GM18519 (cell line): ENCODE results near the gene MAN2A1.

Experiments
- ATAC-seq: cut with Tn5 transposase; IDR thresholded peaks from one replicate; pipeline ENCODE4 v1.9.1; 2021; ENCODE audit warnings: mild to moderate bottlenecking, moderate library complexity; ENCODE audit not compliant: unreplicated experiment, low FRiP score

Gene MAN2A1

DNA sequence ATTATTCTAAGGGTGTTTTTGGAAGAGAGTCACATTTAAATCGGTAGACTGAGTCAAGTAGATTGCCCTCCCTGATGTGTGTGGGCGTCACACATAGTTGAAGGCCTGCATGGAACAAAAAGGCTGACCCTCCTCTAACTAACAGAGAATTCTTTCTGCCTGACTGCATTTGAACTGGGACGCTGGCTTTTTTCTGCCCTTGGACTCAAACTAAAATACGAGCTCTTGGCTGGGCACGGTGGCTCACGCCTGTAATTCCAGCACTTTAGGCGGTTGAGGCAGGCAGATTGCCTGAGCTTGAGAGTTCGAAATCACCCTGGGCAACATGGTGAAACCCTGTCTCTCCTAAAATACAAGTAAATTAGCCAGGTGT, 209.4 kb downstream of the MAN2A1 start:
- no peak for ATAC-seq

DNA sequence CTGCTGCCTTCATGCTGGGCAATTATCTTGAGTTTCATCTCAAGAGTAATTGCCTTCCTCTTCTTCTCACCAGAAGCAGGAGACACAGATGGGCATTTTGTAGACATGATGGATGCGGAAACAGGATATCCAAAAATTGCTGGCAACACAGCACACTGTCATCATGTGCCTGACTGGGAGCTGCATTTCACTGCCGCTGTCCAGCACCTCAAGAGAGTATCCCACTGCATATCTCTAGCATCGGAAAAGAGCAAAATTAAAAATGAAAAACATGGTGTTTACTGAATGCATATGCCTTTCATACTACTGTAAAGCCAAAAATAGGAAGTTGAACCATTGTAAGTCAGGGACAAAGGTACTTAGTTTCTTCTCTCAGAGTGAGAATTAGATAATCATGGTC, 210.7 kb downstream of the MAN2A1 start:
- ATAC-seq = no peak

DNA sequence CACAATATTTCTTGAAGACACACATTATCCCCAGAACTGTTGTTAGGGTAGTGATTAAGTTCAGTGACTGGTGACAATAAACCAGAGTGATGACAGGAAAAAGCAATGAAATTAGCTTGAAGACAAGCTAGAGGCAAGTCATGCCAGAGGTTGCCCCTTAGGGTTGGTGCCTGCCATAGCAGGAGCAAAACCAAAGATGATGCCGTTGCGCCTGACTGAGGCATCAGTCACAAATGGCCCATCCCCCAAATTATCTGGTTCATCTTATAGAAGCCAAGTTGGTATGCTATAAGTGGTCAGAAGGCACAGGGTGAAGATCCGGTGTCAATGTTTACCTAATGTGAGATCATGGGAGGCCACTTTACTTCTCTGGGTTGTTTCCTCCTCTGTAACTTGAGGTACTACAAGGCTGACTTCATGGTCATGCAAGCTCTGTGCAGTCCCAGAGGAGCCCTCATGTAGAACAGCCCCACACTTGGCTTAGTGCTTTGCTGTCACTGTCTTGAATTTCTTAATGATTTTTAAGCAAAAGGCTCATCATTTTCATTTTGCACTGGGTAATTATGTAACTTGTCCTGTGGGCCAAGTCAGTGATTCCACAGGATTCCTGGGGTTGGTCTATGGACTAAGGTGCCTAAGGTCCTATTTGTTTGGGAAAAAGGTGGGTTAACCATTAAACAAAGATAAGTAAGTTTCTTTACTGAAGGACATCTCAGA, 211.3 kb downstream of the MAN2A1 start:
- ATAC-seq = no peak

DNA sequence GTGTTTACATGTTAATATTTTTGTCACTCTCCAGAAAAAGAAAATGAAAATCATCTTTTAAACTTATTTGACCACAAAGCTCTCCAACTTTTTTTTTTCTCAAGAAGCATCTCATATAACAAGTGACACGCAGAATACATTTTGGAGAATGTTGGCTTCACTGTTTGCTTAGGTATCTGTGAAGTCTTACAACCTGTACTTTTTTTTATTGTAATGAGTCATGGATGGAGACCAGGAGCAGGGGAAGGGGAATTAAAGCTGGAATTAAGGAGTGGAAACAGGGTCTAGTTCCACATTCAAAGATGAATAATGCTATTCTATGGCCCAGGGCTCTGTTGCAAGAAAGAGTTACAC, 211.9 kb downstream of the MAN2A1 start:
- no peak for ATAC-seq

DNA sequence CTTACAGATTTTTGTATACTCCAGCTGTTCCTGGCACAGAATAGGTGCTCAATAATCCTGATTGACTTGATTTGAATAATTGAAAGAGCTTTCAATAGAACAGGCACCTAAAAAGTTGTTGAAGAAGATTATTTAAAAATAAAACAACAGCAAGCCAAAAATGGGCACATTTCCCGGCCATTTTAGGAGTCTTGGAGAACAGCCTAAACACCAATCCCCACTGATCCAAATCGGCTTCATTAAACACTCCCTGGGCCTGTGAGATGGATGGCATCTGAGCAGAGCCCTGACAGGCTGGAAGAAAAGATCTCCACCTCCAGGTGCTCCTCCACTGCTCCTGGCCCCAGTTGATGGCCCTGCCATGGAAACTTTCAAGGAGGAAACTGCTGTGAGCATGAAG, 213.3 kb downstream of the MAN2A1 start:
- no peak for ATAC-seq

DNA sequence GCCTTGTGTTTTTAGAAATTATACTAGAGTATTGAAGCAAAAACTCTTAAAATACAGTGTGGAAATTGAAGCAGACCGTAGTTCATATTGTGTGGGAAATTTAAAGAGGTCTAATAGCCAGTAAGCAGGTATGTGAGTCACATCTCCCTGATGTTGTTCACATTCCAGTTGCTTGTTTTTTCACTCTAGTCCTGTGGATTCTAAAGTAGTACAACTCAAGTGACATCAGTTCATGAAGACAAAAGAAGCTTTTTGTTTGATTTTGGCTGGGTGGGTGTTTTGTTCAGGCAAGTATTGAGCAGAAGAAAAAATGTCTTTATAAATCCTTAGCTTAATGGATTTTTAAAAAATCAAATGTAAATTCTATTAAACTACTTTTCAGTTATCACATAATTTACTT, 216.2 kb downstream of the MAN2A1 start:
- no peak for ATAC-seq

DNA sequence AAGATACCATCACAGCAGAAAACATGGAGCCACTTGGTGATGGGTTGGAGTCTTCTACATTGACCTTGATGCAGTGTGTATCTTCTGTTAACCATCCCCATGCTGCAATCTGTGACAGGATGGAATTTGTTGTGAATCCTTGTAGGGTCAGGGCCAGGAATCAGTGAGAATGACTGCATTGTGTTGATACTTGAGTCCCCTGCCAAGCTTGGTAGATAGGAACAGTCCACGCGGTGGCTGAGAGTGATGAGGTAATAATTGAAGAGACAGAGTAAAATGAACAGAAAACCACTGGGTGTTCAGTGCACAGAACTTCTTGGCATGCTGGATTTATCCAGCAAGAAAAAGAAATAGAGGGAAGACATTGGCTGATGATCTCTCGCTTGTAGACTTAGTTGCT, 217.5 kb downstream of the MAN2A1 start:
- no peak for ATAC-seq

DNA sequence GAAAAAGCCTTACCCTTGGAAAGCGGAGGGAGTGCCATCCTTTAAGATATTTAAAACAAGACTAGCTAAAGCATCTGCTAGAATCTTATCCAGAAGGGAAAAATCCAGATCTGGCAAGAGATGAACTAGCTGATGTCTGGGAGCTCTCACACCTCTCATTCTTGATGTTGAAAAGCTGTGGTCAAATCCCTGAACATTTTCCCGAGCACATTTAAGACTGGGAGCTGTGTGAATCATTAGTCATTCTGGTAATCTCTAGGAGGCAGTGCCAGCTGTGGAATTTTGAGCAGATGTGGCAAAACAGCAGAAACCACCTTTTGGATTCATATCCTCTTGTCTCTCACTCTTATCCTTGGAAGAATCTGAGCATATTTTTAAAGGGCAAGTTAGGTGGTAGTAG, 218.0 kb downstream of the MAN2A1 start:
- ATAC-seq = no peak

DNA sequence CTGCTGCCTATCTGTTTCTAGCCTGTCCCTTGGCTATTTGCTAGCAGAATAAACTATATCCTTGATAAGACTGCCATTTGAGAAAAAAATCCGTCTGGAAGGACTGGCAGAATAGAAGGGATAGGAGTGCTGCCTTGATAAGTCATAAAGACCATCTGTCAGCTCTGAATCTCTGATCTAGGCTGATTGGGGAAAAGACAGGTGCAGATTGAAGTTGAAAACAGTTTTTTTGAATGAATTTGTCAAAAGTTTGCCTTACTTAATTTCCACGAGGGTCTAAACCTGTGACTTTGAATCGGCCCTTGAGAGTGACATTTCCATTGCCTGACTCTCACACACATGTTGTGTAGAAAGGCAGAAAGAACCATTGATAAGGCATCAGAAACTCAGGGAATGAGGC, 218.6 kb downstream of the MAN2A1 start:
- ATAC-seq = no peak

DNA sequence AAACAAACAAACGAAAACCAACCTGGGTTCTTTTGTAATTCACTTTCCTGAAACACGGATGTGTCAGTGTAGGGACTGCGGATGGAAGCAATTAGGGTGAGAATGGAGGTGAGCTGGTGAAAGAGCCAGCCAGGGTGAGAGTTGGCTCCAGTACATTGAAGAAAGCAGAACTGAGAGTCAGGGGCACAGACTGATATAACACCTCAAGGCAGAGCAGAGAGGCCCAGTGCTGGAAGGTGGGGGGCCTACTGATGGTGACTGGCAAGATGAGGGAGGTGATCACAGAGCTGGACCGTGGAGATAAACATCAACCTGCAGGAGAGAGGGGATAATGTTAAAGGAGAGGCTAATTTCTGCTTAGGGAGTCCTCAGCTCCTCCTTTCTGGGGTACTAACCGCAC, 221.1 kb downstream of the MAN2A1 start:
- no peak for ATAC-seq

DNA sequence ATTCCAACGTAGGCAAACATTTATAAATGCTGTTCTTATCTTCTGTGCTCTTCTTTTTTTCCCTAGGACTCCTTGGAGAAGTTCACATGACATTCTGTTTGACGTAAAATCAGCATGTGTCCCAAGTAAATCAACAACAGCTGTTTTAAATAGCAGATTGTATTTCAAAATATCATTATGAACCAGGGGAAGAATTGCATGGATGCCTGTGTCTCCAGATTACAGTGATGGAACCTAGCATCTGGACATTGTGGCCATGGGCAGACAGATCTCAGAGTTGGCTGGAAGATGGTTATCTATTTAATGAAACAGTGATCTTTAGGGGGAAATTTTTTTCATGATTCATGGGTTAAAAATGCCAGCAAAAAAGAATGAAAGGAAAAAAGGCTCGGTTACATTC, 222.0 kb downstream of the MAN2A1 start:
- ATAC-seq = no peak

DNA sequence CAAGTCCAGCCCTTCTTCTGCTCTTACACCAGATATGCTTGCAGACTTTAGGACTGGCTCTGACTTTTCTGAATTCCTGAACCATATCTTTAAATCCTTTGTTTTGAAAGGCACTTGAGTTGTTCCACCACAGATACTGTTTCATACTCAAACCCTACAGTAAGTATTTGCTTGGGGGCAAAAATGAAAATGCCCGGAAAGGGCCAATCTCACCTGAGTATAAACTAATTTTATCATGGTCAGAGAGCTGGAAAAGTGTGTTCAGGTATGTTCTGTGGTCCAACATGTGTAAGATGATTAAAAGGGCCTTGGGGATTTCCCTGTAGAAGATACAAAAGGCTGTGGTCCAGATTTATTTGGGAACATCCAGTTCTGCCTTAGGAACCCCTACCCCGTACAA, 225.2 kb downstream of the MAN2A1 start:
- no peak for ATAC-seq

DNA sequence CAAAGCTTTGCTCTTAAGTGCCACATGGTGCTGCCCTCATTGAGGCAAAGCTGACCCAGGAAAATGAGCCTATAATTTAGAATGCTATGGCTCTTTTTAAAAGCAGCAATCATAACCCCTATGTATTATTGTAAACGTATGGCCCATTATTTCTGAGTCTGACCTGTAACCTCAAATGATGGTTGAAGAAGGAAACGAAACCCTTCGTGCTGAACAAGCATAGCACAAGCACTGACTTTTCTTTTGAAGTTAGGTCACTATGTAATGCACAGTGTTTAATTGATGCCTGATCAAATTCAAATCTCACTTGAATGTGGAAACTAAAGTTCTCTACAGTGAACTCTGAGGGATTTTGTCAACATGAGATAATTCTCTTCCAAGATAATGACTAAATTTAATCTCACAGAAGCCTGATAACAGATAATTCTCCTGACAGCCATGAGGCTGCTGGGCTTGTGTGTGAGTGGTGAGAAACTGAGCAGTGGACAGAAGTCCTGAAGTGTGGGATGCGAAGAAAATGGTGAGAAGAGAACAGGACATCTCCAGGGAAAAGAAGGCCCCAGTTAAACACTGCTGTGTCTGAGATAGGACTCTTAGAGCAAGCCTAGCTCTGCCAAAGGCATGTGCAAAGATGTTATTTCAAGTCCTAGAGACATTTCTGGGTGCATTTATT, 226.9 kb downstream of the MAN2A1 start:
- ATAC-seq = no peak
